Glutamatergic neuron (in vitro differentiated cells): ENCODE data around the gene KLHL35. TPM values are rescaled to one million over a fixed set of nuclear protein-coding genes. Genes with fewer than 3 reads are reported as not detected.

Experiments used
- DNase-seq: peaks from one replicate; pipeline ENCODE4 v3.0.0; 2022
- H3K27ac Mint-ChIP-seq: one replicate; pipeline ENCODE4 v1.8.0; 2020; ENCODE audit warnings: mild to moderate bottlenecking, mixed read lengths, inconsistent platforms; ENCODE audit not compliant: unreplicated experiment
- H3K27me3 Mint-ChIP-seq: one replicate; pipeline ENCODE4 v1.8.0; 2020; ENCODE audit warnings: mild to moderate bottlenecking, moderate library complexity, mixed read lengths, inconsistent platforms; ENCODE audit not compliant: unreplicated experiment
- H3K36me3 Mint-ChIP-seq: one replicate; pipeline ENCODE4 v1.8.0; 2020; ENCODE audit warnings: mild to moderate bottlenecking, mixed read lengths, inconsistent platforms; ENCODE audit not compliant: unreplicated experiment
- H3K4me1 Mint-ChIP-seq: one replicate; pipeline ENCODE4 v1.8.0; 2020; ENCODE audit warnings: mild to moderate bottlenecking, low read depth, mixed read lengths, inconsistent platforms; ENCODE audit not compliant: unreplicated experiment
- H3K4me3 Mint-ChIP-seq: one replicate; pipeline ENCODE4 v1.8.0; 2020; ENCODE audit warnings: mild to moderate bottlenecking, mixed read lengths, inconsistent platforms; ENCODE audit not compliant: unreplicated experiment
- H3K9me3 Mint-ChIP-seq: one replicate; pipeline ENCODE4 v1.8.0; 2020; ENCODE audit warnings: mild to moderate bottlenecking, moderate library complexity, mixed read lengths, inconsistent platforms; ENCODE audit not compliant: unreplicated experiment
- total RNA-seq: library from RNA; stranded (reverse); fragmentation: NEBNext Ultra II Directional; extraction: Animal tissue kit (Norgen Biotek cat#: 25700); gene quantifications from one replicate; pipeline ENCODE4 v1.2.1, GENCODE V29; 2021; ENCODE audit not compliant: unreplicated experiment
- TF ChIP-seq, protein P1 (sequence below): fragments of 200-600 bp; sonication (generic); IDR thresholded peaks from one replicate; pipeline ENCODE4 v1.5.0; 2021; ENCODE audit not compliant: partially characterized antibody, unreplicated experiment

KLHL35 gene
- total RNA-seq, 1 donor from 2014 or later = 41.4 TPM

DNA sequence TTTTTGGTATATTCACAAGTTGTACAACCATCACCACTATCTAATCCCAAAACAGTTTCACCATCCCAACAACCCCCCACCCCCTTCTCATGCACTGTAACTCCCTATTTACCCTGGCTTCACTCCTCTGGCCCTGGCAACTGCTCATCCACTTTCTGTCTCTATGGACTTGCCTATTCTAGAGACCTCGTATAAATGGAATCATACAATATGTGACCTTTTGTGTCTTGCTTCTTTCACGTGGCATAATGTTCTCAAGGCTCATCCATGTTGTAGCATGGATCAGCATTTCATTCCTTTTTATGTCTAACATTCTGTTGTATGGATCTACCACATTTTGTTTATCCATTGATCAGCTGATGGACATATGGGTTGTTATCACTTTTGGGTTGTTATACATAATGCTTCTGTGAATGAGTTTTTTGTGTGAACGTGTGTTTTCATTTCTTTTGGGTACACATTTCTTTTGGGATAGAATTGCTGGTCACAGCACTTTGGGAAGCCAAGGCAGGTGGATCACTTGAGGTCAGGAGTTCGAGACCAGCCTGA, 46.7 kb upstream of the KLHL35 start:
- DNase-seq = no peak
- Mint-ChIP-seq H3K4me3 (no peak overlapping the region), H3K4me1 (peaks cover 7% of the 10 kb centered on the region), H3K27me3 (peaks cover 12% of the 10 kb centered on the region), H3K9me3 (peaks cover 16% of the 10 kb centered on the region), H3K36me3 (peaks cover 4% of the 10 kb centered on the region), H3K27ac (no peak overlapping the region)
- TF ChIP-seq, protein P1, sequence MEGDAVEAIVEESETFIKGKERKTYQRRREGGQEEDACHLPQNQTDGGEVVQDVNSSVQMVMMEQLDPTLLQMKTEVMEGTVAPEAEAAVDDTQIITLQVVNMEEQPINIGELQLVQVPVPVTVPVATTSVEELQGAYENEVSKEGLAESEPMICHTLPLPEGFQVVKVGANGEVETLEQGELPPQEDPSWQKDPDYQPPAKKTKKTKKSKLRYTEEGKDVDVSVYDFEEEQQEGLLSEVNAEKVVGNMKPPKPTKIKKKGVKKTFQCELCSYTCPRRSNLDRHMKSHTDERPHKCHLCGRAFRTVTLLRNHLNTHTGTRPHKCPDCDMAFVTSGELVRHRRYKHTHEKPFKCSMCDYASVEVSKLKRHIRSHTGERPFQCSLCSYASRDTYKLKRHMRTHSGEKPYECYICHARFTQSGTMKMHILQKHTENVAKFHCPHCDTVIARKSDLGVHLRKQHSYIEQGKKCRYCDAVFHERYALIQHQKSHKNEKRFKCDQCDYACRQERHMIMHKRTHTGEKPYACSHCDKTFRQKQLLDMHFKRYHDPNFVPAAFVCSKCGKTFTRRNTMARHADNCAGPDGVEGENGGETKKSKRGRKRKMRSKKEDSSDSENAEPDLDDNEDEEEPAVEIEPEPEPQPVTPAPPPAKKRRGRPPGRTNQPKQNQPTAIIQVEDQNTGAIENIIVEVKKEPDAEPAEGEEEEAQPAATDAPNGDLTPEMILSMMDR = no peak

DNA sequence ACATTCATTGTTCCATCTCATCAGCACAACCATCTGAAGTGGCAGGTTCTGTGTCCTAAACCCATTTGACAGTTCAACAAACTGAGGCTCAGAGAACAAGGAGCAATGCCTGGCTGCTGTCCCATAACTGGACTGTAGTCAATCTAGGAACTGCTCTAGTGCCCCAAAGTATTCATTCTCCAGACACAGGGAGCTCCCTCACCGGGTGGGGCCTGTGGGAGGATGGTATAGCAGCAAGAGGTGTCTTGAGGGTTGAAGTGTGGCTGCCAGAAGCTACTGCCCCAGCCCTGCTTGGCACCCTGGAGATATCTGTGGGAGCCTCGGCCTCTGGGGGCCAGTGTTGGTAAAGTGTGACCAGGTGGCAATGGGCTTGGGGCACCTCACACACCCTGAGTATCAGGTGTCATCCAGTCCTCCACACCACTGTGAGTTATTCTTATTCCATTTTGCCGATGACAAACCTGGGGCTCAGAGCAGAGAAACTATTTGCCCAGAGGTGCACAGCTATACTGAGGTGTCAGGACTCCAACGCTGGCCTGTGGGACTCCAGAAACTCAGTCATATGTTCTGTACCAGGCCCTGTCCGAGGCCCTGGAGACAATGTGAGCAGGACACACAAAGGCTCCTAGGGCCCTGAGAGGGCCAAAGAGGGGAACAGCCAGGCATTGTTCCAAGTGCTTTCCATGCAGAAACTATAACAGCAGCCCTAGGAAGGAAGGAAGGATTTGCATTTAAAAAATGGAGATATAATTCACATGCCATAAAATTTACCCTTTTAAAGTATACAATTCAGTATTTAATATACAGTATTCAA, 46.0 kb upstream of the KLHL35 start:
- peaks cover 7% of the 10 kb centered on the region for H3K4me1 Mint-ChIP-seq
- H3K4me3 Mint-ChIP-seq = no peak overlapping the region
- H3K36me3 Mint-ChIP-seq = peaks cover 4% of the 10 kb centered on the region
- H3K27ac Mint-ChIP-seq = no peak overlapping the region
- H3K27me3 Mint-ChIP-seq = peaks cover 14% of the 10 kb centered on the region
- peaks cover 16% of the 10 kb centered on the region for H3K9me3 Mint-ChIP-seq
- TF ChIP-seq, protein P1 = no peak
- DNase-seq = no peak

DNA sequence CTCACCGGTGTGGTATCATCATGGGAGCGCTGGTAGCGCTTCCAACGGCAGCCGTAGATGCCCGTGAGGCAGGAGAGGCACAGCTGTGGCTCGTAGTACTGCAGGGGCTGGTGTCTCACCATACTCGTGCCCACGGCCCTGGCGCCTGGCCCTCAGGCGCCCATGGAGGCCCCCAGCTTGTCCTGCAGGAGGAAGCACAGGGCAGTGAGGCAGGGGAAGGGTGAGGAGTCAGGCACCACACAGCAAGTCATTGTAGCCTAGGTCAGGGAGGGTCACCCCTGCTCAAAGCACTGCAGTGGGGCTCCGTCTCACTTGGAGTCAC, 44.6 kb upstream of the KLHL35 start:
- Mint-ChIP-seq H3K36me3 (peaks cover 4% of the 10 kb centered on the region), H3K4me3 (no peak overlapping the region), H3K4me1 (peaks cover 12% of the 10 kb centered on the region), H3K9me3 (peaks cover 15% of the 10 kb centered on the region), H3K27me3 (peaks cover 22% of the 10 kb centered on the region), H3K27ac (no peak overlapping the region)
- TF ChIP-seq, protein P1 = no peak
- DNase-seq = no peak

DNA sequence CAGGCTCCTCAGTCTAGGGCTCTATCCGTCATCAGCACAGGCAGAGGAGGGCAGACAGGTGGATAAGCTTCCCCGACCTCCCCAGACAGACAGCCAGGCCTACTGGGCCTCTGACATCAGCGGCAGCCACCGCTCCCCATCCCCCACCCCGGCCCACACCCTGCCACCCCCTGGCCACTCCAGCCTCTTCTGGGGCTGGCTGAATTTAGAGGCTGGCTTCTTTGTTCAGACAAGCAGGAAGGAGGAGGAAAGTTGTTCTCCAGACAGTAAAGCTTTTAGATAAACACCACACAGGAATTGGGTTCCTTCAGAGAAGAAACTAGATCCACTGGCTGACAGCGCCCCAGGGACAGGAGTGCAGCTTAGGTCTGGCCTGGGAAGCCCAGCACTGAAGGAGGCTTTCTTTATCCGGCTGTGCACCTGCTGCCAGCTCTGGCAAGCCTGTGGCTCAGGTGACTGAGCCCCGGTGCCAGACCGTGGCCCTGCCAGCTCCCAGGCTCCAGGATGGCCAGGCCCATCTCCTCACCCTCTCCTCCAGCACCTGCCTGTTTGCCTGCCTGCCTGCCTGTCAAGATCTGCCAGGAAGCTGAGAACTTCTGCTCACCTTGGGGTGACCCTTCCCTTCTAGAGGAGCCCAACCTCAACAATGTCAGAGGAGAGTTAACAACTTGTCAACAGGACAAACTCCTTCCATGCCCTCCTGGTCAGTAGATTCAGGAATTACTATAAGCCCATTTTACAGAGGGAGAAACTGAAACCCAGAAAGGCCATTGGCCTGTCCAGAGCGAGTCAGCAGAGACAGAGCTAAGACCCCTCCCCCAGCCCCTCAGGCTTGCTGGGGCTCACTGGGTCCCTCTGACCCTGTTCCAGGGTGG, 44.0 kb upstream of the KLHL35 start:
- peaks cover 16% of the 10 kb centered on the region for H3K4me1 Mint-ChIP-seq
- no peak overlapping the region for H3K27ac Mint-ChIP-seq
- peaks cover 22% of the 10 kb centered on the region for H3K27me3 Mint-ChIP-seq
- no peak overlapping the region for H3K4me3 Mint-ChIP-seq
- H3K9me3 Mint-ChIP-seq = peaks cover 14% of the 10 kb centered on the region
- peaks cover 4% of the 10 kb centered on the region for H3K36me3 Mint-ChIP-seq
- no peak for DNase-seq
- TF ChIP-seq, protein P1 = no peak
